H9 (cell line): ENCODE measurements around the gene ARIH1. TPM values are rescaled to one million over a fixed set of nuclear protein-coding genes. Genes with fewer than 3 reads are reported as not detected.
A peak's percentile ranks its signal among the peaks of the same experiment; 100 is the strongest.

Experiments
- DNase-seq: peaks from one replicate; pipeline ENCODE4 v3.0.0-alpha.2; 2017
- H2AFZ ChIP-seq: one replicate; pipeline ENCODE4 v1.6.1; 2013; ENCODE audit warnings: mild to moderate bottlenecking, low read length, control low read depth, moderate library complexity
- H2AK5ac ChIP-seq: 2 replicates; pipeline ENCODE4 v1.6.1; 2013; ENCODE audit warnings: low read length, control low read depth, mixed read lengths; ENCODE audit not compliant: insufficient read length
- H2BK120ac ChIP-seq: one replicate; pipeline ENCODE4 v1.6.1; 2013; ENCODE audit warnings: low read depth, mild to moderate bottlenecking, low read length, control low read depth, inconsistent platforms; ENCODE audit not compliant: poor library complexity, severe bottlenecking
- H2BK12ac ChIP-seq: 2 replicates; pipeline ENCODE4 v1.6.1; 2013; ENCODE audit warnings: low read length, control low read depth, mixed read lengths, low read depth; ENCODE audit not compliant: insufficient read length
- H2BK15ac ChIP-seq: 2 replicates; pipeline ENCODE4 v1.6.1; 2013; ENCODE audit warnings: low read depth, low read length, control low read depth
- H2BK20ac ChIP-seq: one replicate; pipeline ENCODE4 v1.6.1; 2013; ENCODE audit warnings: low read depth, mild to moderate bottlenecking, low read length, control low read depth, inconsistent platforms; ENCODE audit not compliant: poor library complexity, severe bottlenecking
- H2BK5ac ChIP-seq: 2 replicates; pipeline ENCODE4 v1.6.1; 2013; ENCODE audit warnings: low read length, control low read depth, mixed read lengths; ENCODE audit not compliant: insufficient read length
- H3K14ac ChIP-seq: 2 replicates; pipeline ENCODE4 v1.6.1; 2013; ENCODE audit warnings: low read length, control low read depth; ENCODE audit not compliant: insufficient read depth
- H3K18ac ChIP-seq: 2 replicates; pipeline ENCODE4 v1.6.1; 2013; ENCODE audit warnings: low read depth, mild to moderate bottlenecking, mixed read lengths, low read length, control low read depth; ENCODE audit not compliant: insufficient read length
- H3K23ac ChIP-seq: 2 replicates; pipeline ENCODE4 v1.6.1; 2013; ENCODE audit warnings: low read length, control low read depth, mixed read lengths, low read depth; ENCODE audit not compliant: insufficient read length
- H3K23me2 ChIP-seq: 2 replicates; pipeline ENCODE4 v1.6.1; 2013; ENCODE audit warnings: low read depth, mild to moderate bottlenecking, mixed read lengths, low read length, control low read depth; ENCODE audit not compliant: insufficient read length, poor library complexity, severe bottlenecking
- H3K27ac ChIP-seq: 2 replicates; pipeline ENCODE4 v1.5.1; 2013; ENCODE audit warnings: low read length, control low read depth, mixed read lengths, low read depth; ENCODE audit not compliant: insufficient read length
- H3K27me3 ChIP-seq: 2 replicates; pipeline ENCODE4 v1.6.1; 2013; ENCODE audit warnings: low read length, control low read depth, inconsistent platforms; ENCODE audit not compliant: insufficient read depth
- H3K4ac ChIP-seq: 2 replicates; pipeline ENCODE4 v1.6.1; 2013; ENCODE audit warnings: low read depth, mild to moderate bottlenecking, control low read depth, inconsistent platforms, low read length, moderate library complexity
- H3K4me1 ChIP-seq: 2 replicates; pipeline ENCODE4 v1.6.1; 2013; ENCODE audit warnings: low read length, control low read depth, inconsistent platforms; ENCODE audit not compliant: insufficient read depth
- H3K4me2 ChIP-seq: 2 replicates; pipeline ENCODE4 v1.6.1; 2013; ENCODE audit warnings: low read length, control low read depth, mixed read lengths; ENCODE audit not compliant: insufficient read length, insufficient read depth
- H3K56ac ChIP-seq: 2 replicates; pipeline ENCODE4 v1.6.1; 2013; ENCODE audit warnings: low read depth, mild to moderate bottlenecking, mixed read lengths, low read length, control low read depth; ENCODE audit not compliant: insufficient read length
- H3K79me1 ChIP-seq: 2 replicates; pipeline ENCODE4 v1.6.1; 2013; ENCODE audit warnings: low read depth, mild to moderate bottlenecking, moderate library complexity, low read length, control low read depth, inconsistent platforms; ENCODE audit not compliant: insufficient read depth, poor library complexity, severe bottlenecking
- H3K79me2 ChIP-seq: 2 replicates; pipeline ENCODE4 v1.6.1; 2013; ENCODE audit warnings: low read length, control low read depth, inconsistent platforms; ENCODE audit not compliant: insufficient read depth
- H3K9ac ChIP-seq: 2 replicates; pipeline ENCODE4 v1.6.1; 2013; ENCODE audit warnings: low read length, control low read depth, mixed read lengths; ENCODE audit not compliant: insufficient read length; ENCODE audit errors: extremely low read depth
- H3K9me3 ChIP-seq: one replicate; pipeline ENCODE4 v1.6.1; 2013; ENCODE audit warnings: low read depth, low read length, inconsistent platforms; ENCODE audit not compliant: control insufficient read depth
- H3T11ph ChIP-seq: one replicate; pipeline ENCODE4 v1.6.1; 2013; ENCODE audit warnings: mild to moderate bottlenecking, low read length, control low read depth, inconsistent platforms
- H4K20me1 ChIP-seq: one replicate; pipeline ENCODE4 v1.6.1; 2013; ENCODE audit not compliant: control insufficient read depth, insufficient read length, insufficient read depth
- H4K5ac ChIP-seq: 2 replicates; pipeline ENCODE4 v1.6.1; 2013; ENCODE audit warnings: low read depth, mild to moderate bottlenecking, mixed read lengths, low read length, control low read depth; ENCODE audit not compliant: insufficient read length
- H4K8ac ChIP-seq: replicated peaks from 2 replicates; pipeline ENCODE4 v1.6.1; 2013; ENCODE audit warnings: low read length, control low read depth, mixed read lengths, low read depth; ENCODE audit not compliant: insufficient read length
- H4K91ac ChIP-seq: 2 replicates; pipeline ENCODE4 v1.6.1; 2013; ENCODE audit warnings: low read depth, mild to moderate bottlenecking, moderate library complexity, mixed read lengths, low read length, control low read depth; ENCODE audit not compliant: insufficient read length
- H3K27ac Mint-ChIP-seq, 3 experiments: 2 replicates in 2 of 3; 3 replicates in 1 of 3; pipeline ENCODE4 v1.8.0; 2020 to 2021; ENCODE audit warnings: mixed read lengths in 3 of 3, mild to moderate bottlenecking in 1 of 3, moderate library complexity in 1 of 3
- H3K27me3 Mint-ChIP-seq: 2 replicates; pipeline ENCODE4 v1.8.0; 2021; ENCODE audit warnings: low read depth, mild to moderate bottlenecking, moderate library complexity, mixed read lengths
- H3K36me3 Mint-ChIP-seq, 3 experiments: 2 replicates in 2 of 3; 3 replicates in 1 of 3; pipeline ENCODE4 v1.8.0; 2020 to 2021; ENCODE audit warnings: low read depth in 3 of 3, mixed read lengths in 3 of 3; ENCODE audit not compliant: insufficient read depth in 1 of 3
- H3K4me1 Mint-ChIP-seq, 2 experiments: 2 replicates each; pipeline ENCODE4 v1.8.0; 2020; ENCODE audit warnings: mixed read lengths in 2 of 2
- H3K4me3 Mint-ChIP-seq, 2 experiments: 2 replicates in 1 of 2; 3 replicates in 1 of 2; pipeline ENCODE4 v1.8.0; 2020 to 2021; ENCODE audit warnings: mild to moderate bottlenecking in 2 of 2, mixed read lengths in 2 of 2, moderate library complexity in 1 of 2
- H3K9me3 Mint-ChIP-seq, 2 experiments: 2 replicates in 1 of 2; 3 replicates in 1 of 2; pipeline ENCODE4 v1.8.0; 2020; ENCODE audit warnings: mild to moderate bottlenecking in 2 of 2, mixed read lengths in 2 of 2, moderate library complexity in 1 of 2
- WGBS: extraction: QIAGEN DNeasy Blood & Tissue Kit; methylation state at CpG from one replicate; pipeline ENCODE4 v1.1.7; 2013; ENCODE audit warnings: missing lambda C conversion rate, low lambda C conversion rate, mixed read lengths; ENCODE audit not compliant: insufficient read length; ENCODE audit errors: extremely low coverage; 5-methylcytosine and 5-hydroxymethylcytosine counted together
- total RNA-seq: library from RNA; stranded (reverse); gene quantifications from 2 replicates; pipeline ENCODE4 v1.2.1, GENCODE V29; 2021
- TF ChIP-seq, protein P1 (sequence below): fragments of 200-600 bp; sonication (generic); conservative IDR thresholded peaks from 3 replicates; pipeline ENCODE4 v1.8.0; 2021; ENCODE audit warnings: antibody characterized with exemption, mild to moderate bottlenecking

ARIH1 gene
- total RNA-seq, 1 experiment from 2014 or later, result 158 TPM

DNA sequence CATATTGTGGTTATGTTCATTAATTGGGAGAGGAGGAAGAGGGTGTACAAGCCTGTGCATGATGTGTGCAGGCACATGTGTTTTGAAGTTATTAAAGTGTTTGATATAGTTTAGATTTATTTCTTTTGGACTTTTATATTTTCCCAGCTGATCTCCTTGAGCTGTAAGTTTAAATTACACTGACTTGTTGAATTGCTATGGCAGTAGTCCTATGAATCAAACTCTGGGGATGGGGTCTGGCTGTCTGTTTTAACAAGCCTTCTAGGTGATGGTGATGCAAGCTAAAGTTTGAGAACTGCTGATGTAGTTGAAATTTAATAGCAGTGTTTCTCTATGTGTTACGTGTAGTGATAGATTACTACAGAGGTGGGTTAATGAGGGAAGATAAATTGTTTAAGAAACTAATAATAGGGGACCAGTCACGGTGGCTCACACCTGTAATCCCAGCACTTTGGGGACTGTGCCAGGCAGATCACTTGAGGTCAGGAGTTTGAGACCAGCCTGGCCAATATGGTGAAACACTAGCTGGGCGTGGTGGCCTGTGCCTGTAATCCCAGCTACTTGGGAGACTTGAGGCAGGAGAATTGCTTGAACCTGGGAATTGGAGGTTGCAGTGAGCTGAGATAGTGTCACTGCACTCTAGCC, 7.0 kb downstream of the ARIH1 start:
- Histone ChIP-seq H2AK5ac (no peak overlapping the region), H3K23me2 (no peaks in the 10 kb centered on the region), H3K23ac (no peak overlapping the region), H3K27me3 (no peaks in the 10 kb centered on the region), H3K9me3 (no peaks in the 10 kb centered on the region), H3K9ac (no peak overlapping the region), H3K79me2 (peaks cover 63% of the 10 kb centered on the region; the same call in 1 of the 2 replicates), H4K5ac (no peak overlapping the region), H2BK5ac (no peak overlapping the region), H2BK15ac (no peak overlapping the region), H3K4me2 (no peak overlapping the region), H3K56ac (no peak overlapping the region), H3K27ac (no peak overlapping the region), H4K20me1 (no peaks in the 10 kb centered on the region), H3K14ac (no peak overlapping the region), H3K4ac (no peak overlapping the region), H3K4me1 (no peaks in the 10 kb centered on the region), H2BK12ac (no peak overlapping the region), H2AFZ (no peak overlapping the region), H4K91ac (no peak overlapping the region), H2BK20ac (no peak overlapping the region), H4K8ac (no peak overlapping the region), H2BK120ac (no peak overlapping the region), H3K18ac (no peak overlapping the region), H3K79me1 (peaks cover 6% of the 10 kb centered on the region), H3T11ph (no peak overlapping the region)
- H3K4me3 Mint-ChIP-seq, result no peak overlapping the region; a peak in 1 of 5 replicates
- DNase-seq, result no peak
- 100% methylated on average over 1 of the region's 3 CpGs for WGBS
- peak overlapping the region in 2 of 3 experiments; percentile 1 to 88; a peak in 3 of 7 replicates for H3K27ac Mint-ChIP-seq
- H3K9me3 Mint-ChIP-seq, result no peaks in the 10 kb centered on the region
- H3K36me3 Mint-ChIP-seq, result peaks cover 26 to 49% (median 45%) of the 10 kb centered on the region in 3 experiments
- H3K27me3 Mint-ChIP-seq, result no peaks in the 10 kb centered on the region
- peaks cover 12 to 20% of the 10 kb centered on the region in 2 experiments for H3K4me1 Mint-ChIP-seq
- TF ChIP-seq, protein P1, sequence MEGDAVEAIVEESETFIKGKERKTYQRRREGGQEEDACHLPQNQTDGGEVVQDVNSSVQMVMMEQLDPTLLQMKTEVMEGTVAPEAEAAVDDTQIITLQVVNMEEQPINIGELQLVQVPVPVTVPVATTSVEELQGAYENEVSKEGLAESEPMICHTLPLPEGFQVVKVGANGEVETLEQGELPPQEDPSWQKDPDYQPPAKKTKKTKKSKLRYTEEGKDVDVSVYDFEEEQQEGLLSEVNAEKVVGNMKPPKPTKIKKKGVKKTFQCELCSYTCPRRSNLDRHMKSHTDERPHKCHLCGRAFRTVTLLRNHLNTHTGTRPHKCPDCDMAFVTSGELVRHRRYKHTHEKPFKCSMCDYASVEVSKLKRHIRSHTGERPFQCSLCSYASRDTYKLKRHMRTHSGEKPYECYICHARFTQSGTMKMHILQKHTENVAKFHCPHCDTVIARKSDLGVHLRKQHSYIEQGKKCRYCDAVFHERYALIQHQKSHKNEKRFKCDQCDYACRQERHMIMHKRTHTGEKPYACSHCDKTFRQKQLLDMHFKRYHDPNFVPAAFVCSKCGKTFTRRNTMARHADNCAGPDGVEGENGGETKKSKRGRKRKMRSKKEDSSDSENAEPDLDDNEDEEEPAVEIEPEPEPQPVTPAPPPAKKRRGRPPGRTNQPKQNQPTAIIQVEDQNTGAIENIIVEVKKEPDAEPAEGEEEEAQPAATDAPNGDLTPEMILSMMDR, result no peak
